ENCODE data around the gene TMEM203.
A peak's percentile ranks its signal among the peaks of the same experiment; 100 is the strongest.

- TF ChIP-seq CTCF (IDR thresholded peaks at IDR 0.05) (peak; percentile 15 to 69 (median 47)), POLR2A (IDR thresholded peaks at IDR 0.05) (peak; percentile 68 to 76)
Observed at GRCh38 chr9:137188490-137189296, 16.8 kb downstream of the TMEM203 start, which contains the start of the genes ANAPC2 and SSNA1.

All from tibial nerve (tissue), 3 donors.